ENCODE measurements around the gene PSD4.

The PSD4 gene

GRCh38 chr2:113129519-113130078, 44.2 kb upstream of the PSD4 start:
- H3K4me3 ChIP-seq (replicated peaks; ENCODE audit: low read depth, low read length): no peak overlapping the region
- DNase-seq (ENCODE audit: low read depth): no peak
- no peak for TF ChIP-seq CTCF (IDR thresholded peaks at IDR 0.05; ENCODE audit: low read length, missing control alignments)

DNA sequence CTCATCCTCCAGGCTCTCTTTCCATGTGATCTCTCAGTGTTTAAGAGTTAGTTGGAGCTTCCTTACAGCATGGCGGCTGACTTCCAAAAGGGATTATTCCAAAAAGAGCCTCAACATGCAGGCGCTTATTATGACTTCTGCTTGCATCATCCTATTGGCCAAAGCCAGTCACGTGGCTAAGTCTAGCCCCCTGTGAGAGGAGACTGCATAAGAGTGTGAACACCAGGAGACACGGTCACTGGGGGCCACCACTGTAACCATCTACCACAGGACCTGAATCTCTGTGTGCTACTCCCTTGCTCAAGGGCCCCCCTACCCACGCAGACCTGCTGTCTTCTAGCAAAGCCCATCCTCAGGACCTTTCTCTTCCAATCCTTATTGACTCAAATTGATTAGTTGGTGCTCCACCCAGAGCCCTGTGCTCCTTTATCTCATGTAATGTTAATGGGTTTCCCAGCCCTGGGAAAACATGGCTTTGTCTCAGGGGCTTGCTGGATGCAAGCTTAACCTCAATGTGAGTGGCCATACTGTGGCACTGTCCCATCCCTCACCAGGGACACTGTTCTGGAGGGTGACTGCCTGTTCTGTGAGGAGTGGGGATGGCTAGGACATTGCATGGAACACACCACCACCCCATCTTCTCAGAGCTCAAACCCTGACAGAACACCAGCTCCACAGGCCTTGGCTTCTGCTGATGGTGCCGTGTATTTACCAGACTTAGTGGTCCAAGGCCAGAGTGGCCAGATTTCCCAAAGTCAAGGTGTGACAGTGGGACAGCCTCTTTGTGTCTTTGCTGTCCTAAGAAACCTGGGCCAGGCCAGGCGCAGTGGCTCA, 42.2 kb upstream of the PSD4 start:
- no peak for TF ChIP-seq CTCF (IDR thresholded peaks at IDR 0.05; ENCODE audit: low read length, missing control alignments)
- DNase-seq (ENCODE audit: low read depth): no peak
- H3K4me3 ChIP-seq (replicated peaks; ENCODE audit: low read depth, low read length): no peak overlapping the region

GRCh38 chr2:113132414-113133021, 41.3 kb upstream of the PSD4 start:
- no peak overlapping the region for H3K4me3 ChIP-seq (replicated peaks; ENCODE audit: low read depth, low read length)
- DNase-seq (ENCODE audit: low read depth): no peak
- no peak for TF ChIP-seq CTCF (IDR thresholded peaks at IDR 0.05; ENCODE audit: low read length, missing control alignments)

- DNase-seq (ENCODE audit: low read depth): no peak
- no peak for TF ChIP-seq CTCF (IDR thresholded peaks at IDR 0.05; ENCODE audit: low read length, missing control alignments)
Observed at GRCh38 chr2:113133704-113134598, 39.8 kb upstream of the PSD4 start.

DNA sequence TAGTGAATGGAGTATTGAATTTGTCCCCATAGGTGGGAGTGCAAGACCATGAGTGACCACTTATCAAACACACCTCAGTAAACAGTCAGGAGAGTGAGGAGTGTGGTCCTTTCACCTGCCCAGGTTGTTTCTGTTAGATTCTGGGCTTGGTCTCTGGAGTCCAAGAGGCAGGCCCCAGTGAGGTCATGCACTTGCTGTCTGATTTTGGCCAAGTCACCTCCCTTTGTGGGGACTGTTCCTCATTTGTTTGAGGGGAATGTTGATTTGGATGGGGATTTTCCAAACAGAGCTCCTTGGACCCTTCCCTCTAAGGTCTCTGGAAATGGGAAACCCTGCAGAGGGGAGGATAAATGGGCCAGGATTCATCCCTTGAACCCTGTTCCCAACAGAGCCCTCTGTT, 39.1 kb upstream of the PSD4 start:
- H3K4me3 ChIP-seq (replicated peaks; ENCODE audit: low read depth, low read length): no peak overlapping the region
- TF ChIP-seq CTCF (IDR thresholded peaks at IDR 0.05; ENCODE audit: low read length, missing control alignments): no peak
- DNase-seq (ENCODE audit: low read depth): no peak

More at GRCh38 chr2:113133704-113134598, 39.8 kb upstream of the PSD4 start:
- no peak overlapping the region for H3K4me3 ChIP-seq (replicated peaks; ENCODE audit: low read depth, low read length)

DNA sequence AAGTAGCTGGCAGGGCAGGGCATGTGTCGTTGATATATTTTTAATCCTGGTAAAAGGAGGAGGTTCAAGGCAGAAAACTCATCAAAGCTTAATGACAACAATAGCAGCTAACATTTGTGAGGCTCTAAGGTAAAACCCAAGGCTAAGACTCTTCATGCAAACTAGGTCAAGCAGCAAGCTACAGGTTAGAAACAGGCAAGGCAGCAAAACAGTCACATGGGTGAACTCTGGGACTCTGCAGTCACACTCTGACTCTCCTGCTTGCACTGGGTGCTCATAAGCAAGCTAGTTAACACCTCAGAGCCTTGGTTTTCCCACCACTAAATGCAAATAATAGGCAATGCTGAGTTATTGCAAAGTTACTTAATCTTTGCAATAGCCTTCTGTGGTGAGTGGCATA, 38.5 kb upstream of the PSD4 start:
- no peak for DNase-seq (ENCODE audit: low read depth)
- TF ChIP-seq CTCF (IDR thresholded peaks at IDR 0.05; ENCODE audit: low read length, missing control alignments): no peak
- no peak overlapping the region for H3K4me3 ChIP-seq (replicated peaks; ENCODE audit: low read depth, low read length)
